ENCODE results near the gene ADAMTS15.
"Not testable (repeated sequence)": the region's sequence is repeated elsewhere in the genome, so short reads cannot be mapped to it uniquely, and the experiment has no call there.

Gene ADAMTS15

GRCh38 chr11:130436171-130436570 is 12.3 kb upstream of the ADAMTS15 start:
- no peak for DNase-seq

GRCh38 chr11:130437848-130438247 is 10.6 kb upstream of the ADAMTS15 start:
- no peak for DNase-seq

DNA sequence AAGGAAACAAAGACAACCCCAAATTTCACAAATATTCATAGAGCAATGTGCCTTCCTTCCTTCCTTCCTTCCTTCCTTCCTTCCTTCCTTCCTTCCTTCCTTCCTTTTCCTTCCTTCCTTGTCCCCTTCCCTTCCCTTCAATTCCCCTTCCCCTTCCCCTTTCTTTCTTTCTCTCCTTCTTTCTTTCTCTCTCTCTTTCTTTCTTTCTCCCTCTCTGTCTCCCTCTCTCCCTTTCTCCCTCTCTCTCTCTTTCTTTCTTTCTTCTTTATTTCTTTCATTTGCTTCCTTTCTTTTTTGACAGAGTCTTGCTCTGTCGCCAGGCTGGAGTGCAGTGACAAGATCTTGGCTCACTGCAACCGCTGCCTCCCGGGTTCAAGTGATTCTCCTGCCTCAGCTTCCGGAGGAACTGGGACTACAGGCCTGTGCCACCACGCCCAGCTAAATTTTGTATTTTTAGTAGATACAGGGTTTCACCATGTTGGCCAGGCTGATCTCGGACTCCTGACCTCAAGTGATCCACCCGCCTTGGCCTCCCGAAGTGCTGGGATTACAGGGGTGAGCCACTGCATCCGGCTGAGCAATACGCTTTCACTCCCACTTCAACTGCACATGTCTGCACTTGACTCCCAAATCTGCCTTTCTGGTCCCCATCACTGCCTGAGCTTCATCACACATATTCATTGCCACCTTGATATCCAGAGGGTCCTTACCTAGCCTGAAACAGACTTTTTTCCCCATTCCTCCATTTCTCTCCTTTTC is 9.9 kb upstream of the ADAMTS15 start:
- DNase-seq: not testable (repeated sequence)

- DNase-seq: no peak
Observed at GRCh38 chr11:130439160-130439519, 9.3 kb upstream of the ADAMTS15 start.

DNA sequence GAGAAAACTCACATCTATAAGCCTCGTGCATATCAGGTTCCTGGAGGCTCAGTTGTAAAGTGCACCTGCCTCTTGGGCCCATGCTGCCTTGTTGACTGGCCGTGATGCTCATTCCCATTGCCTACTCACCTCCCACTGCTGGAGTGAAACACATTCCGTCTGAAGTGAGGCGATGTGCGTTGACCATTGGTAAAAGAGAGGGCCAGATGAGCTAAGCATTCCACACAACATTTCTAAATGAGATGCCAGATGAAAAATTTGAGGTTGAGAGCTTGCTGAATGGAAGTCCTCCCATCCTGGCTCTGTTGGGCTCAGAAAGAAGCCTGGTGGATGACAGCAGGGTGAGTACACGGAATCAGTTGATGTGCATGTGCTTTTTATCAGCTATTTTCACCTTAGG is 8.6 kb upstream of the ADAMTS15 start:
- DNase-seq: no peak

- no peak for DNase-seq
Observed at GRCh38 chr11:130441719-130442118, 6.7 kb upstream of the ADAMTS15 start.

DNA sequence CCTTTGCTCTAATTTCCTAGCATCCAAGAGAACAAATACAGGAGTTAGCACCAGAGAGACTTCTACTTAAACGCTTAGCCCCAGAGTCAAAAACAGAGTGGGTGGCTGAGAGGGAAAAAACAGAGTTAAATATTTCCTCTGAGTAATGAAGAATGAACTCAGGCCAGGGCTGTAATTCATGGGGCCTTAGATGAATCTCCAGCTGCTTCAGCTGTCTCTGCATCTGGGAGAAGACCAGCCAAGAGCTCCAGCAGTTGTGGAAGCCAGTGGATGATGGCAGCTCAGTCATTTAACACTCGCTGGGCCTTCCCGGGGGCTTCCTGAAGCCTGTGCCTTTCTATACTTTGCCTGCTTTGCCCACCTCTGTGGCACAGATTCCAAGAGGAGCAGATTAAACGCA is 5.7 kb upstream of the ADAMTS15 start:
- DNase-seq: no peak

DNA sequence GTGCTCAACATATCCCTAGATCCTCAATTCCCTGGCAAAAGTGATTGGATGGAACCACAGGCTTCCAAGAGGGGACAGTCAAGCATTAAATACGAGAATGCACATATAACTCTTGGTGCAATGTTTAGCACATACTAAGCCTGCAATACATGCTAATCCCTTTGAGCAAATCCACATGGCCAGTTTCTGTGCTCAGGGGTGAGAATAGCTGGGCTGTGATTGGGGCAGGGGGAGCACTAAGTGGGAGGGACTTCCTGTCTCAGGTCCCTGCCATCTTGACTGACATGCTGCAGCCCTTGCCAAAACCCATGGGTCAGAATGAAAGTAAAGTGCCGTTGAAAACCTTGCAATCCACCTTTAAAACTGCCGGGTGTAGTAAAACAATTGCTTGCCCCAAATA is 2.7 kb upstream of the ADAMTS15 start:
- no peak for DNase-seq

DNA sequence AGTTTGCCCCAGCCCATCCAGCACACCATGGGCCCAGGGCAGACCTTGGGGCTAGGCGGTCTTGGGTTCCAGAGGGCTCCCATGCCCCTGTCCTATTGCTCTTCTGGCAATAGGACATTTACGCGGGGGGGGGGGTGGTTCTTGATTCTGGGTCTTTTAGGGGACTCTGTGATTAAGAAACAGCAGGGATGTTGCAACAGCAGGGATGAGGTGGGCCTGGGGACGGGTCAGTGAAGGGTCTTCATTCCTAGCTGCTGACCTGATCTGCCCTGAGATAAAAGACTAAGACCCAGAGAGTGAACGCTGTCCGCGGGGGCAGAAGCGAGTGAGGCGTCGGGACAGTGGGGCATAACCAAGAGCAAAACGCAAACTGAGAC is 418 bp upstream of the ADAMTS15 start:
- no peak for DNase-seq

GRCh38 chr11:130449310-130449990 is 1.0 kb downstream of the ADAMTS15 start:
- DNase-seq: no peak

DNA sequence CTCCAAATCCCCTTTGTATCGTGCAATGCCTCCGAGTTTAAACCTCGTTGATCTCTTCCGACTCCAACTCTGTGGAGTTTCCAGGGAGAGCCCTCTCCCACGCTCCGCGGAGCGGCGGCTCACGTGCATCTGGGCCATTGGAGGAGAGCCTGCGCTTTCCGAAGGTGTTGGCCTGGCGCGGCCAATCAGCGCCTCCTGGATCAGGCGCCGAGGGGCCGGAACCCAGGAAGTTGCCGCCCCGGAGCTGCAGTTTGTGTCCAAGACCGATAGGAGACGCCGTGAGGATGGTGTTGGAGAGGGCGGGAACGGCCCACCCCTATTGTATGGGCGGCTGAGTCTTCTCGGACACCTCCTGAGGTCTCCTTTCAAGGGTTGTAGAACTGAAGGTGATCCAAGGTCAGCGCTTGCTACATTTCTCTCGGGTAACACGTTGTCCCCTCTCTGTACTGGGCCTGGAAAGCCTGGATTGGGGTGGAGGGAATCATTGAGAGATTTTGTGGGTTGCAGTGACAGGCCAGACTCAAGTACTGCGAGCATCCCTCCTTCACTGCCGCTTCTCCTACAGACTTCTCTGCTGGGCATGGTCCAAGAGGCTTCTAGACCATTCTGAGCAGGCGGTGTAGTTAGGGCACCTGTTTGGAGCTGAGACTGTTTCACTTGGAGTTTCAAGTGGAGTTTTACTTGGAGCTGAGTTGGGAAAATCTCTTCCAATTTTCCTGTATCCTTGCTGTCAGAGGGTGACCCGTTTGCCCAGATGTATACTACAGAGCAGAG is 1.7 kb downstream of the ADAMTS15 start:
- no peak for DNase-seq

- DNase-seq: no peak
Observed at GRCh38 chr11:130451231-130452019, 3.0 kb downstream of the ADAMTS15 start.

GRCh38 chr11:130452176-130452575 is 3.7 kb downstream of the ADAMTS15 start:
- DNase-seq: no peak

DNA sequence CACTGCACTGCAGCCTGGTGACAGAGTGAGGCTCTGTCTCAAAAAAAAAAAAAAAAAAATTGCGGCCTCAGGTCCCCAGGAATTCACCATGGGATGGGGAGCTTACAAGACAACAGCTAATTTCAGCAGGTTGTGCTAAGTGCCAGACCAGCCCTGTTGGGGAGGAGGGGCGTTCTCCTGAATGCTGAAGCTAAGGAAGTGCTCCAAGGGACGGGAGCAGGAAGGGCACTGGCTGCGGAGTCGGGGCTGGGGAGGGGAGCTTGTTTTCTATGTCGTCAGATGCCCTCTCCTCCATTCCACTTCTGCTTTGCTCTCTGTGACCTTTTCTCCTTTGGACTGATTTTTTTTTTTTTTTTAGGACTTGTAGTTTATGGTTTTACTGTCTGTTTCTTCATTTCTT is 4.5 kb downstream of the ADAMTS15 start:
- no peak for DNase-seq

DNA sequence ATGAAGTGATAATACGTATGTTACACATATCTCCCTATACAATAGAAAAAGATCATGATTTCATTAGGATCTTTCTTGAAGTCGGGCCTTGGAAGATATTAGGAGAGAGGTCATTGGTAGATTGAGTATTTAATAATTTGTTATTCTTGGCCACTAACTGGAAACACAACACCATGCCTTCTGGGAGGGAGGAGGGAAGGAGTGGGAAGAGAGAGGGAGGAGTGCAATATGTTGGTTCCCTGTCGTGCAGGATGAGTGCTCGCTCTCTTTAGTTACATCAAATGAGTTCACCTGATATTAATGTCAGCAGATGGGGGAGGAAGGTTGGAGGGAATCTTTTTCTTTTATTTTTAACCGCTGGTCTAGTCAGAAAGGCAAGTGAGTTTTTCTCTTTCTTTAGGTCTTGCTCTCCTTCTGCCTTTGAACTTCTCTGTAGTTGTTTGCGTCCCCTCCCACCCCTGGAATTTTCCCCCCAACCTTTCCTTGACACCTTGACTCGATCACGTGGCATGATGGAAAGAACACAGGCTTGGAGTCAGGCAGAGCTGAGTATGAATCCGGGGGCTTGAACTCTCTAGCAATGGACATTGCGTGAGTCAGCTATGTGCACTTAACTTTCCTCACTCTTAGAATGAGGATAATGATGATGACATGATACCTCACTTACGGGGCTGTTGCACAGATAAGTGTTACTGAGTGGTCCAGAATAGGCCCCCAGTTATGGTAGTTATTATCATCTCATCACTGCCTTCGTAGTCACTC is 6.2 kb downstream of the ADAMTS15 start:
- no peak for DNase-seq

GRCh38 chr11:130455483-130456127 is 7.2 kb downstream of the ADAMTS15 start:
- DNase-seq: no peak

- no peak for DNase-seq
Observed at GRCh38 chr11:130456286-130456685, 7.8 kb downstream of the ADAMTS15 start.

DNA sequence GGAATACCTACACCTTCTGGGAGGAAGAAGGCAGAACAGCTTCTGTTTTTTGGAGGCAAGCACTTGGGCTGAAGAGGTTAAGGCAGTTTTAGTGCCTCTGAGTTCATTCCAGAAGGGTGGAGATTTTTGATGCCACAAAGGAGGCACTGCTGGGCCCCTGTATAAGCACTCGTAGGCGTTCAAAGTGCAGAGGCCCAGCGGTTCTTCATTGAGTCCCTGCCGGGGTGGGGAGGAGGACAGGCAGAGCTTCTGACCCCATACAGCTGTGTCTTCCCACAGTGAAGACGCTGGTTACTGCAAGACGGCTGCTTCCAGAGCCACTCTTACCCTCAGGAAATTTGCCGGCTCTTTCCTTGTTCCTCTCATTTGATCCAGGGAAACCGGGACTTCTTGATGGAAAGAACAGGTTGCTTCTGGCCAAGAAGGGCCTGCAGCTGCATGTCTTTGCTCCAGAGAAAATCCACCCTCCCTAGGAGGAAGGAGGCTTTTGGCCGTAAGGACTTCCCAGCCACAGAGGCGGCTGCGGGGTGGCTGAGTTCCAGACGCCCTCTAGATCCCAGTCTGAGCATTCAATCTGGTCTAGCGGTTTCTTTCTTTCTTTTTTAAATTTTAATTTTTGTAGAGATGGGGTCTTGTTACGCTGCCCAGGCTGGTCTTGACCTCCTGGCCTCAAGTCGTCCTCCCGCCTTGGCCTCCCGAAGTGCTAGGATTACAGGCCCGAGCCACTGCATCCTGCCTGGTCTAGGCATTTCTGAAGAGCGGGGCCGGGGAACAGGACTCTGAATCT is 9.4 kb downstream of the ADAMTS15 start:
- no peak for DNase-seq

- no peak for DNase-seq
Observed at GRCh38 chr11:130458410-130458729, 9.9 kb downstream of the ADAMTS15 start.

DNA sequence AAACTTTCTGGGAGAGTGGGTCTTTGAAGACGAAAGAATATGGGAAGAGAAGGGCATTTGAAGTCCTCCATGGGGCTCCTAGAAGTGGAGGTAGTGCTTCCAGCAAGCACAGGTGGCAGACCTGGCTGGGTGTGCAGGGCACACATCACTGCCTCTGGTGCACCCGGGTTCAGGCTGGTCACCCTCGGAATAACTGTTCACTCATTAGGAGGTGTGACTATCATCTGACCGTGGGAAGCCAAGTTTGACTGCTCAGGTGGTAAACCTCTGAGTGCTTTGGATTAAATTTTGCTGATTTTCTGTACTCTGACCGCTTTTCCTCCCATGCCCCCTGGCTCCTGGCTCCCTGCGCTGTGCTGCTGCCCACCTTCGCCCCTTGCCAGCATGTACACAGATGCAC is 11.1 kb downstream of the ADAMTS15 start:
- no peak for DNase-seq
